Measurements from ENCODE around the gene KCND3. TPM values are rescaled to one million over a fixed set of nuclear protein-coding genes. Genes with fewer than 3 reads are reported as not detected.

Gene KCND3
- total RNA-seq, 4 donors from 2014 or later = 1.8 to 5.3 (median 4.2) TPM

GRCh38 chr1:111882559-111882958, 106.9 kb downstream of the KCND3 start:
- WGBS, 2 donors = 74 to 85% methylated on average over 6 of the region's 6 CpGs
- H3K27ac ChIP-seq = no peak overlapping the region
- intact Hi-C loops (cut with DNase I) = no loop called here

DNA sequence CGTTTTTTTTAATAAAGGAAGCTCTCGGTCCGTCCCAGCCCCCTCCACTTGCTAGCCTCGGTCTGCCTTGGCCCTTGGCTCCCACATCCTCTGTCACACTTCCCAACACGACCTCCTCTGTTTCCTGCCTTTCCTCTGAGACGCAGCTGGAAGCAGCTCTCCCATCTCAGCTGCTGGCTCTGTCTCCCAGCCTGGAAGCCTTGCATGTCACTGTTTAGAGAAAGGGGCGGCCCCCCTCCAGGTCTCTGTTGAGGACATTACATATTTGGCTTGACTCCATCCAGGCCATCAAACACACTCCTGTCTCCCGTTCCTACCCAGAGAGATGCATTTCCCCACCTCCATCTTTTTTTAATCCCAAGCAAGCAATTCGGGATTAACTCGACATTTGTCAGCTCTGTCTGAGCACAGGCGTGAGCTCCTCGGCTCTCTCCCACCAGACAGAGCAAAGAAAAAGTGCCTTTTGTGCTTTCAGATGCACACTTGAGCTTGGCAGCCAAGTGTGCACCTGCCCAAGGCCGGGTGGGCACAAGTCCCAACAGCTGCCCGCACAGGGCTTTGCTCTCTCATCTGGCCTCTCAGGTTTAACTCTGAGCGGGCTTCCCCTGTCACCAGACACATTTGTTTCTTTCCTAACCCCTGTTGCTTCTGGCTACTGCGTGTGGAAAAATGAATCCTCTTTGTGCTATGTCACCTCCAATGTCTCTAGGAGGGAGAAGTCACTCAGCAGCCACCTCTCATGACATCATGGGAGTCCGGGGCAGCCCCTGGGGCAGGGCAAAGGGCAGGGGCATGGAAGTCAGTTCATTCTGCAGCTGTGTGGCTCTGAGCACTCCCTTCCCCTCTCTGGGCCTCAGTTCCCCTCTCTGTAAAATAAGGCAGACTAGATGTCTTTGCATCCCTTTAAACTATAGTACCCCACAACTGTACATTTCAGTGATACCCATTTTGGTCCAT, 108.3 kb downstream of the KCND3 start:
- WGBS, 2 donors = 21 to 32% methylated on average over 17 of the region's 17 CpGs
- intact Hi-C loops (cut with DNase I) = no loop called here
- no peaks in the 10 kb centered on the region for H3K4me1 ChIP-seq

More at GRCh38 chr1:111882559-111882958, 106.9 kb downstream of the KCND3 start:
- no peaks in the 10 kb centered on the region for H3K4me1 ChIP-seq
- TF ChIP-seq, protein P1, sequence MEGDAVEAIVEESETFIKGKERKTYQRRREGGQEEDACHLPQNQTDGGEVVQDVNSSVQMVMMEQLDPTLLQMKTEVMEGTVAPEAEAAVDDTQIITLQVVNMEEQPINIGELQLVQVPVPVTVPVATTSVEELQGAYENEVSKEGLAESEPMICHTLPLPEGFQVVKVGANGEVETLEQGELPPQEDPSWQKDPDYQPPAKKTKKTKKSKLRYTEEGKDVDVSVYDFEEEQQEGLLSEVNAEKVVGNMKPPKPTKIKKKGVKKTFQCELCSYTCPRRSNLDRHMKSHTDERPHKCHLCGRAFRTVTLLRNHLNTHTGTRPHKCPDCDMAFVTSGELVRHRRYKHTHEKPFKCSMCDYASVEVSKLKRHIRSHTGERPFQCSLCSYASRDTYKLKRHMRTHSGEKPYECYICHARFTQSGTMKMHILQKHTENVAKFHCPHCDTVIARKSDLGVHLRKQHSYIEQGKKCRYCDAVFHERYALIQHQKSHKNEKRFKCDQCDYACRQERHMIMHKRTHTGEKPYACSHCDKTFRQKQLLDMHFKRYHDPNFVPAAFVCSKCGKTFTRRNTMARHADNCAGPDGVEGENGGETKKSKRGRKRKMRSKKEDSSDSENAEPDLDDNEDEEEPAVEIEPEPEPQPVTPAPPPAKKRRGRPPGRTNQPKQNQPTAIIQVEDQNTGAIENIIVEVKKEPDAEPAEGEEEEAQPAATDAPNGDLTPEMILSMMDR (IDR thresholded peaks at IDR 0.05) = no peak
- no peak for TF ChIP-seq POLR2A (IDR thresholded peaks at IDR 0.05)
- DNase-seq = no peak
- no peaks in the 10 kb centered on the region for H3K27me3 ChIP-seq
- no peaks in the 10 kb centered on the region for H3K36me3 ChIP-seq
- H3K9me3 ChIP-seq = no peaks in the 10 kb centered on the region
- H3K4me3 ChIP-seq (replicated peaks in 1 of 3) = no peak overlapping the region

GRCh38 chr1:111879081-111879480, 110.4 kb downstream of the KCND3 start:
- DNase-seq = no peak
- Histone ChIP-seq H3K27ac (no peak overlapping the region), H3K27me3 (no peaks in the 10 kb centered on the region), H3K9me3 (no peaks in the 10 kb centered on the region), H3K36me3 (no peaks in the 10 kb centered on the region), H3K4me3 (replicated peaks in 1 of 3) (no peak overlapping the region), H3K4me1 (no peaks in the 10 kb centered on the region)
- intact Hi-C loops (cut with DNase I) = no loop called here
- TF ChIP-seq, protein P1 (IDR thresholded peaks at IDR 0.05) = no peak
- no peak for TF ChIP-seq POLR2A (IDR thresholded peaks at IDR 0.05)
- 75 to 81% methylated on average over 4 of the region's 4 CpGs for WGBS, 2 donors

More for the DNA sequence above, 108.3 kb downstream of the KCND3 start:
- H3K9me3 ChIP-seq = no peaks in the 10 kb centered on the region
- no peaks in the 10 kb centered on the region for H3K27me3 ChIP-seq
- no peak overlapping the region for H3K27ac ChIP-seq
- no peak for TF ChIP-seq POLR2A (IDR thresholded peaks at IDR 0.05)
- TF ChIP-seq, protein P1 (IDR thresholded peaks at IDR 0.05) = no peak
- H3K4me3 ChIP-seq (replicated peaks in 1 of 3) = no peak overlapping the region
- H3K36me3 ChIP-seq = no peaks in the 10 kb centered on the region
- peak in 1 of 2 donors; percentile 5 for DNase-seq

DNA sequence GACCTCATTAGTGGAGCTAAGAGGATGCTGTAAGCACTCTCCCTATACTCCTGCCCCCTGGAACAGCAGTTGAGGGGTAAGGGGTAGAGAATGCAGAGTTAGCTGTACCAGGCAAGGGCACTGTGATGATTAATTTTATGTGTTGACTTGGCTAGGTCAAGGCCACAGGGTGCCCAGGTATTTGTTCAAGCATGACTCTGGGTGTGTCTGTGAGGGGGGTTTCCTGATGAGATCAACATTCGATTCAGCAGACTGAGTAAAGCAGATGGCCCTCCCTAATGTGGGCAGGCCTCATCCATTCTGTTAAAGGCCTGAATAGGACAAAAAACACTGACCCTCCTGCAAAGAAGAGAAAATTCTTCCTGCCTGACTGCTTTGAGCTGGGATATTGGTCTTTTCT, 110.8 kb downstream of the KCND3 start:
- no peak overlapping the region for H3K27ac ChIP-seq
- DNase-seq = no peak
- no peak overlapping the region for H3K4me3 ChIP-seq (replicated peaks in 1 of 3)
- H3K27me3 ChIP-seq = no peaks in the 10 kb centered on the region
- TF ChIP-seq POLR2A (IDR thresholded peaks at IDR 0.05) = no peak
- TF ChIP-seq, protein P1 (IDR thresholded peaks at IDR 0.05) = no peak
- H3K9me3 ChIP-seq = no peaks in the 10 kb centered on the region
- H3K36me3 ChIP-seq = no peaks in the 10 kb centered on the region
- intact Hi-C loops (cut with DNase I) = no loop called here
- 38 to 59% methylated on average over 1 of the region's 1 CpG for WGBS, 2 donors
- H3K4me1 ChIP-seq = no peaks in the 10 kb centered on the region

GRCh38 chr1:111878091-111878490, 111.4 kb downstream of the KCND3 start:
- no peak for TF ChIP-seq POLR2A (IDR thresholded peaks at IDR 0.05)
- TF ChIP-seq, protein P1 (IDR thresholded peaks at IDR 0.05) = no peak
- DNase-seq = no peak
- no peaks in the 10 kb centered on the region for H3K9me3 ChIP-seq
- no peak overlapping the region for H3K4me3 ChIP-seq (replicated peaks in 1 of 3)
- no peaks in the 10 kb centered on the region for H3K36me3 ChIP-seq
- H3K27me3 ChIP-seq = no peaks in the 10 kb centered on the region
- WGBS, 2 donors = 71 to 74% methylated on average over 7 of the region's 7 CpGs
- intact Hi-C loops (cut with DNase I) = no loop called here
- no peaks in the 10 kb centered on the region for H3K4me1 ChIP-seq
- H3K27ac ChIP-seq = no peak overlapping the region

Measured in thyroid gland (tissue), 4 donors.